ENCODE results near the gene NR1D2.

NR1D2 gene

DNA sequence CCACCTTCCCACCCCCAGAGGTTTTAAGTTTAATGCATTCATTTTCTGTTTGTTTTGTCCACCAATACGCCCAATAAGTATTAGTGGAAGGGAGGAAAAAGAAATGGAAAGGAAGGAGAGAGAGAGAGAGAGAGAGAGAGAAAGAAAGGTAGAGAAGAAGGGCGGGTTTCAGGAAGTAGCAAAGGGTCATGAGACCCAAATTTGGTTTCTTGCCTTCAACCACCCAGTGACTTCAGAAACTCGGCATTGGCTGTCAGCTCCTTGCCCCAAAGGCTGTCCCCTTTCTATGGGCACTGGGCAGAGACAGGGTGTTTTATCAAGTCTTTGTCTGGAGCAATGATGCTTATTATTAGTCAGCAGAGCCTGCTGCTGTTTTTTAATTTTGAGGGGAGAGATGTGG lies 13.5 kb upstream of the NR1D2 start:
- DNase-seq (ENCODE audit: low read depth in 2 of 2) = no peak

DNA sequence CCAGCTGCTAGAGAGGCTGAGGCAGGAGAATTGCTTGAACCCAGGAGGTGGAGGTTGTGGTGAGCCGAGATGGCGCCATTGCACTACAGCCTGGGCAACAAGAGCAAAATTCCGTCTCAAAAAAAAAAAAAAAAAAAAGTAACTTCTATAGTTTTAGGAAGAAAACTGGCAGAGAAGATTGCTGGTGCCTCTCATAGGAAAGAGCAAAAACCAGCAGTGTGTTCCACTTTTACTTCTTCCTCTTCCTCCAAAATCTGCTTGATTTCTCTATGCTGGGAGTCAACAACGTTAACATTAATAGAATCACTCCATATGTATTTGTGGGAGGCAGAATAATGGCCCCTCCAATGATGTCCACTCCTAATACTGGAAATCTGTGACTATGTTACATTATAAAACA lies 12.5 kb upstream of the NR1D2 start:
- no peak for DNase-seq (ENCODE audit: low read depth in 2 of 2)

DNA sequence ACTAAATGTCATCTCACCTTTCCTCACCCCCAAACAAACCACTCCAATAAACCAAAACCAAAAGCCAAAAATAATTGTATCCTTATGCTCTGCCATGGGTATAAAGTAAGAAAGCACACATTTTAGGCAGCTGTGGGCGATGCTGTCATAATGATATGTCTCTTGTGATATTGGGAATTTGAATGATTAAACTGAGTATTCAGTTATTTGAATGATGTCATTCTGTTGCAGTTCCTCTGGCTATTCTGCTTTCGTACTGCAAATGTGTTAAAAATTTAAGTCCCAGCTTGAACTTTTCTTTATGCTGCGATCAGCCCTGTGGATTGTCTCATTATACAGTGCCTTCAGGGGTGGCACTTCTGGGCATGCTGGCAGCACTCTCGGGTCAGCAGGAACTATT lies 10.8 kb upstream of the NR1D2 start:
- DNase-seq (ENCODE audit: low read depth in 2 of 2) = no peak

DNA sequence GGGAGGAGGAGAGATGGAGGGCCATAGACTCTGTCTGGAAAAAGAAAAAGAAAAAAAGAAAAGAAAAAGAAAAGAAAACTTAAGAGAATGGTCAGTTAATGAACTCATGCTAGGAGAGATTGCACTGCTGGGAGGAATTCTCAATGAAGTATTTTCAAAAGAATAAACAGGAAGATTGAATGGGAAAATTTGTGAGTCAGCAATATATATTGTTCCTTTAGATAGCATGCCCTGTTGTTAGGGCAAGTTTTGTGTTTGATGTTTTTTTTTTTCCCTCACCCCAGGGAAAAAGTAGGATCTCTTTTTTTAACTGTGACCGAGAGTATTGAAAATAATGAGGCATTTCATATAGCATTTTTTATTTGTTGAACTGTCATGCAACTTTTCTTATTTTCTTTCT lies 7.8 kb upstream of the NR1D2 start:
- DNase-seq (ENCODE audit: low read depth in 2 of 2) = no peak

DNA sequence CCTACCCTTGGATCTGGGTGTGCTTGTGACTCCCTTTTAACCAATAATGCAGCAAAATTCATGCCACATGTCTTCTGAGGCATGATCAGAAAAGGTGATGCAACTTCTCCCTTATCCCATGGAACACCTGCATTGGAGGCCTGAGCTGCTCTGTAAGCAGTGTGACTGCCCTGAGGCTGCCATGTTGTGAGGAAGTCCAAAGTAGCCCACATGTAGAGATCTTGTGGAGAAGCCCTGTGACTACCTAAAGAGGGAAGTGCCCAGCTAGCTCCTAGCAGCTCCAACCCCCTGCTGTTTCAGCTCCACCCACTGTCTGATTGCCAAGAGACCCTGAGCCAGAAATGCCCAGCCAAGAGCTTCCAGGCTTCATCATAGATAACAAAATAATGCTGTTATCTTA lies 6.4 kb upstream of the NR1D2 start:
- no peak for DNase-seq (ENCODE audit: low read depth in 2 of 2)

DNA sequence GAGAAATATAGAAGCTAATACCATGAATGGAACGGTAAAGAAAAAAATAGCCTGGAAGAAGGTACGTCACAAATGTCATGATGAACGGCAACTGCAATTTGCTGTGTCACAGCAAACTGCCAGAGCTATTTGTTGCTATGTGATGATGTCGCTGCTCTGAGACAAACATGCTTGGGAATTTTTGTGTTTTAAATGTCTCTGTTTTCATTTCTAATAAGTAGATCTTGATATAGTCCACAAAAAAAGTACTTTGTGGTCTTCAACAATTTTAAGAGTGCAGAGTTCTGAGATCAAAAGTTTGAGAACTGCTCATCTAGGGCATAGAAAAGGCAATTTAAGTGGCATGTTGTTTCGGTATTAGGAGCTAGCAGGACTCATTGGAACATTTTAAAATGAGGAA lies 4.3 kb upstream of the NR1D2 start:
- DNase-seq (ENCODE audit: low read depth in 2 of 2) = no peak

DNA sequence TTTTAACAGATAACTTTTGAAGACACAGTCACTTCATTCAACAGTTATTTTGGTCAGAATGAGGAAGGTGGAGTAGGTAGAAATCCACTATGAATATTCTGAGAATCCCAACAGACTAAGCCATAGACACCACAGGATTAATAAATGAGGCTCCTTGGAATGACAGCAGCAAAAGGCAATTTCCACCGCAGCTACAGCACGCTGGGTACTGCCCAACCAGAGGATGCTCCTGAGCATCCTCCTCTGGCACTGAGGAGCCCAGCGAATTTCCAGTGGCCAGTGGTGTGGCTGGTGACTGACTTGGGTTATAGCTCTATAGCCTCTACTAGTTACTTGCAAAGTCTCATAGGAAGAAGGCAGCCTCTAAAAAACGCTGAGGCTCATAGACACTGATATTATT lies 3.6 kb upstream of the NR1D2 start:
- DNase-seq (ENCODE audit: low read depth in 2 of 2) = no peak

DNA sequence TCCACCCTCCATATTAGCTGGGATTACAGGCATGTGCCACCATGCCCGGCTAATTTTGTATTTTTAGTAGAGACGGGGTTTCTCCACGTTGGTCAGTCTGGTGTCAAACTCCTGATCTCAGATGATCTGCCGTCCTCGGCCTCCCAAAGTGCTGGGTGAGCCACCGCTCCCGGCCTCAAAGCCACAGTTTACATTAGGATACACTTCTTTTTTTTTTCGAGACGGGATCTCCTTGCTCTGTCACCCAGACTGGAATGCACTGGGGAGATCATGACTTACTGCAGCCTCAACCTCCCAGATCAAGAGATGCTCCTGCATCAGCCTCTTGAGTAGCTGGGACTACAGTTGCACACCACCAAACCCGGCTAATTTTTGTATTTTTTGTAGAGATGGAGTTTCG lies 2.5 kb upstream of the NR1D2 start:
- DNase-seq (ENCODE audit: low read depth in 2 of 2) = no peak

DNA sequence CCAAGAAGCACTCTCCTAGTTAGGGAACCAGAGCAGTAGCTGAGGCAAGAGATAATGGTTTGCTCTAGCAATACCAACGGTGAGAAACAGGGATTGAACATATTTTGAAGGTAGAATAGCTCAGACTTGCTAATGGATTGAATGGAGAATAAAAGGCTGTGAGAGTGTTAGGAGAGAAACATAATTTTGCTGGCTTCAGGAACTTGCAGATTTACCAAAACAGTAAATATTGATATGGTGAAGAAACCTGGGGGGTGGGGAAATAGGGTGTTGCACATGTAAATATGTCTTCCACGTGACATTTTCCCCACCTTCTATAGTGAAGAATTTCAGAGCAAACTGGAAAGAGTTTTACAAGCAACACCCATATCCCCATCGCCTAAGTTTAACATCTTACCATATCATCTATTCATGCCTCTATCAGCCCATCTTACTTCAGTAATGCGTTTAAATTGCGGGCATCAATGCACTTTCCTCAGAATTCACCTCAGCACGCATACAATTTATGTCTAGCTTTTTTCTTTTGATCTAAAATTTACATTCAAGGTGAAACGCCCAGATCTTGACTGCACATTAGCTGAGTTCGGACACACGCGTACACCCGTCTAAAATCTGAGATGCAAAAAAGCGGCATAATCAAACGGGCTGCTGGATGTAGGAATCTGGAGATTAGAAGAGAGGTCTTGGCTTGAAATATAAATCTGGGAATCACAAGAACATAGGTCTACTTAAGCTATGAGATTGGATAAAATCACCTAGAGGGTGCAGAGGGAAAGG lies 891 bp upstream of the NR1D2 start:
- no peak for DNase-seq (ENCODE audit: low read depth in 2 of 2)

DNA sequence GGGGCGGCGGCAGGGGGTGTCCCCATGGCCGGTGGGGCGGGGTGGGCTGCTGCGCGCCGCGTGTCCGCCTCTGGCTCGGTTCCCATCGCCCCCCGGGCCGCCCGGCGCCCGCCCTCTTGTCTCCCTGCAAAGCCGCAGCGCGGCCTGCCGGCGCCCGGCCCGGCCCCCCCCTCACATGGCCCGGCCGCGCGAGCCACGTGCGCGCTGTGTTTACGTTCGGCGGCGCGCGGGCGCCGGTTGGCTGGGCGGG lies 502 bp downstream of the NR1D2 start:
- no peak for DNase-seq (ENCODE audit: low read depth in 2 of 2)

DNA sequence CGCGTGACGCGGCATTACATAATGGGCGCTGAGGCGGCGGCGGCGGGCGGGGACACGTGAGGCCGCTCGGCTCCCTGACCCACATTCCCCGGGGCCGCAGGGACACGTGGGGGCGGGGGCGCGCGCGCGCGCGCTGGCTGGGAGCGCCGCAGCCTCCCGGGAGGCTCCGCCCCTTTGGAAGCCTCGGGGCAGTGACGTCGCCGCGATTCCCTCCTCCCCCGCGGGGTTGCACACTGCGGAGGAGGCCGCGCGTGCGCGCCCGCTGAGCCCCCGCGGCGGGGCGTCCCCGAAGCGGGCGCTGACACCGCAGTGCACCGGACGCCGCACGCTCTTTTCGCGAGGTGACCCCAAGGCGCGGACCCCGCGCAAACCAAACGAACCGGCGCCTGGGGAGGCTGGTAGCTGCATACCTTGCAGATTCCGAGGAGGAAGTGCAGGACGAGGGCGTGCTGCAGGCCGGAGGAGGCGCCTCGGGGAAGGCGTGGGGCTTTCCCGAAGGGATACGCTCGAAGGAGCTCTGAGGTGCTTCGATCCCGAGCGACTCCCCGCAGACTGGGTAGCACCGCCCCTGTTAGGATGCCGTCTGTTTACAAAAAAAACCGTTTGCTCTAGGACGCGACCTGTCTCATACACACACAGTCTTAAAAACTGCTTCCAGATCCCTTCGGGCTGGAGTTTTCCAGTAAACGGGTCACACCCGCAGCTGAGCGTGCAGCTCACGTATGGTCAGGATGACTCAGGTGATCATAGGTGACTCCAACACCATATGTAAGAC lies 1.0 kb downstream of the NR1D2 start:
- peak; percentile 93 to 95 for DNase-seq (ENCODE audit: low read depth in 2 of 2)

DNA sequence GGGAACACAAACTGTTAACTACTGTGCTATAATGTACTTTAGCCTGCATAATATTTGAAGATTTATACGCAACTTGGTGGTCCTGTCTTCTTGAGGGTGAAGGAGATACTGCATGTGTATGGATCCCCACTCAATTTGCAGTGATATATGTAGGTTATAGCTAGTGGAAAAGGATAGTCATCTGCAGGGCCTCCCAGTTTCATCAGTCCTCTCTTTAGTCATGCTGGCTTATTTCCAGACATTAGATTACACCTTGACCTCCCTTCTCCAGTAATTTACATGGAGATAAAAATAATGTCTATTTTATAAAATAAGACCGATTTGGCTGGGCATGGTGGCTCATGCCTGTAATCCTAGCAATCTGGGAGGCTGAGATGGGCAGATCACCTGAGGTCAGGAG lies 3.7 kb downstream of the NR1D2 start:
- no peak for DNase-seq (ENCODE audit: low read depth in 2 of 2)

DNA sequence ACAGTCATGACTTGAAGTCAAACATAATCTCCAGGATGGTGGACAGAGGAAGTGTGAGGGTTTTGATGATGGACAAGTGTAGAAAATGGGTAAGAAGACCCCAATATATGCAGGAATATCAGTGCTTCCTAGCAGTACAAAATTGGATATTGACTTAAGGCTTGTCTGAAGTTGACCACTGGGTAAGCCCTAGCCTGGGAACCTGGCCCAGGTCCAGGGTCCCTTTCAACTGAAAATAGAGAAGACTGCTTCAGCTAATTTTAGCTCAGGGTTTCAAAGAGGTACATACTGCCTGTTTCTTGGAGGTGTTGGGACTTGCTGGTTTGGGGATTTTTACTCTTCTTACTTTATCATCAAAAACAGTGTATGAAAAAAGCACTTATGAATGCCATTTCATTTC lies 4.7 kb downstream of the NR1D2 start:
- no peak for DNase-seq (ENCODE audit: low read depth in 2 of 2)

DNA sequence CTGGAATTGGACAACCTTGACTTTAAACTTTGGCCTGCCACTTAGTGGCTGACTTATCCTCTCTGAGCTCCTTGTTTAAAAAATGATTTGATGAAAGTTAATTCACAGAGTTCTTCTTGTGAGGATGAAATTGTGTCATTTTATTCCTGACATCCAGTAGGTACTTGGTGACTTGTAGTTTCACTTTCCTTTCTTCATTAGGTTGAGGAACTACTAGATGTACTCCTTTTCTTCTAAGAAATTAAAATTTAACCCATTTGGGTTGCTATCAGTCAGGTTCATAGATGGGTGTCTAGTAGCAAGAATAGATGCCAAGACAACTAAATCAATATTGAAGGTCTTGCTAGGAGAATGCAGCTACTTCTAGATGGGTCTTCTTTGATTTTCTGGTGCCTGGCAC lies 5.2 kb downstream of the NR1D2 start:
- DNase-seq (ENCODE audit: low read depth in 2 of 2) = no peak

DNA sequence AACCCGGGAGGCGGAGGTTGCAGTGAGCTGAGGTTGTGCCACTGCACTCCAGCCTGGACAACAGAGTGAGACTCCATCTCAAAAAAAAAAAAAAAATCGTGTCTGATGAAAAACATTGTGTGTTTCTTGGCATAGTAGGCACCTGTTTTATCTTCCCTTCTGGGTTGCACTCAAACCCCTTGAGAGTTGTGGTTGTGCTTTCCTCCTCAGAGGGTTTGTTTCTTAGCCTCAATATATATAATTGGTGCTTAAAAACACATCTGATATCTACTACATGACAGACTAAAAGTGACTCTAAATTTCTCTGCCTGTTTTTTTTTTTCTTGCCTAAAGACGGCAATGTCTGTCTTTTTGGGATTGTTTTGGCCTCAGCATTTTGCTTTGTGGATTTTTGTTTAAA lies 7.6 kb downstream of the NR1D2 start:
- DNase-seq (ENCODE audit: low read depth in 2 of 2) = no peak

DNA sequence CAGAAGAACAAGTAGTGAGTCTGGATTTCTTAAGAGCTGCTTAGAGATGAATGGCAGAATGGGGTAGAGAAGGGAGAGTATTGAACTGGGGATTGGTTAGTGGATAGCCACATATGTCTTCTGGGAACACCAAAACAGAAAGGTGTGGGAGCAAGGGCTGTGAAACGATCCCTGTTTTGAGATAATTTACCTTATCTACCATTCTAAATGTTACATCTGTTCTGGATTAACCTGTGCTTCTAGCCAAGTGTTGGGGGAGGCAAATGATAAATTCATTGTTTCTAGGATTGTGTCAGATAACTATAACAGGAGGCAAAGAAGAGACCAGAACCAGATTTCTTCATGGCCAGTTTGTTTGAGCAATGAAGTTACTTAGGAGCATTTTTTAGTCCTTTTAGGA lies 8.4 kb downstream of the NR1D2 start:
- no peak for DNase-seq (ENCODE audit: low read depth in 2 of 2)

DNA sequence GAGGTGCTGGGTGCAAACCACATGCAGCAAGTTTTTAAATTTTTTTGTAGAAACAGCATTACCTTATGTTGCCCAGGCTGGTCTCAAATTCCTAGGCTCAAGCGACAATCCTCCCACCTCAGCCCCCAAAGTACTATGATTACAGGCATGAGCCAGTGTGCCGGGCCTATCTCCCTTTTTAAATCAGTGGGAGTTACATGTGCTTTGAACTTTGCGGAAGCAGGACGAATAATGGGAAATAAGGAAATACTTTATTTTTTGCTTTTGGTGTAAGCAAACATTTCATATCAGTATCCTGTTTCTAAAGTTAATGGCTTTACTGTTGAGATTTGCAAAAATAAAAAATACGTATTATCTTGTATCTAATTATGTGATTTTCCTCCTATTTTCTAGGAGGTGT lies 9.1 kb downstream of the NR1D2 start:
- no peak for DNase-seq (ENCODE audit: low read depth in 2 of 2)

DNA sequence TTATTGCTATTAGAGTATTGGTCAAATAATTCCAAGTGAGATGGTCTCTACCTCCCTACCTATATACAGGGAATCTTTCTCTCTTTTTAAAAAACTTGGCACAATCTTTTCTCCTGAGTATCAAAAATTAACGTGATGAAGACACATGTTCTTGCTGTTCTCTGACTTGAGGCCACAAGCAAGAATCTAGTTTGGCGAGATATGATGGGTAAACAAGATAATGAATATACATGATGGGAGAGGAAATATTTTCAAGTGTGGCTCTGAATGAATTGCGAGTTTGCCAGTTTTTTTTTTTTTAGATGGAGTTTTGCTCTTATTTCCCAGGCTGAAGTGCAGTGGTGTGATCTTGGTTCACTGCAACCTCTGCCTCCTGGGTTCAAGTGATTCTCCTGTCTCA lies 11.6 kb downstream of the NR1D2 start:
- DNase-seq (ENCODE audit: low read depth in 2 of 2) = no peak

DNA sequence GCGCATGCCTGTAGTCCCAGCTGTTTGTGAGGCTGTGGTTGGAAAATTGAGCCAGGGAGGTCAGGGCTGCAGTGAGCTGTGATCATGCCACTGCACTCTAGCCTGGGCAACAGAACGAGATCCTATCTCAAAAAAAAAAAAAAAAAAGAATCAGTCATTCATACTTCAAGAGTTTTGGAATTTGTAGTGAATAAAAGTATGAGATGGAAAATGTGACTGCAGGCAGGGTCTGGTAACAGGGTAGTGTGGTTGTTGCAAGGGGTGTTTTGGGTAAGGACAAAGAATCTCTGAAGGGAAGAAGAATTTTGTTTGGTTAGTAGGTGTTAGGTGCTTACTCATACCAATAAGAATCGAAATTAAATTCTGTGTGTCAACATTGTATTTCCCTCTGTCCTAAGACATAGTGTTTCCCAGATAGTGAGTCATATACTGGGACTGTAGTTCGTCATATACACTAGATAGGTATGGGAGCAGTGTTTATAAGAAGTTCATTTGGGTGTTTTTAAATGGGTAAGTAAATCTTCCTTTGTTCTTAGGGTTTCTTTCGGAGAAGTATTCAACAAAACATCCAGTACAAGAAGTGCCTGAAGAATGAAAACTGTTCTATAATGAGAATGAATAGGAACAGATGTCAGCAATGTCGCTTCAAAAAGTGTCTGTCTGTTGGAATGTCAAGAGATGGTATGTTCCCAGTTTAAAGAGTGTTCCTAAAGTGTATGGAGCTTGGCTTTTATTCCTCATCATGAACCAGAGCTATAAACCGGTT lies 14.2 kb downstream of the NR1D2 start:
- no peak for DNase-seq (ENCODE audit: low read depth in 2 of 2)

DNA sequence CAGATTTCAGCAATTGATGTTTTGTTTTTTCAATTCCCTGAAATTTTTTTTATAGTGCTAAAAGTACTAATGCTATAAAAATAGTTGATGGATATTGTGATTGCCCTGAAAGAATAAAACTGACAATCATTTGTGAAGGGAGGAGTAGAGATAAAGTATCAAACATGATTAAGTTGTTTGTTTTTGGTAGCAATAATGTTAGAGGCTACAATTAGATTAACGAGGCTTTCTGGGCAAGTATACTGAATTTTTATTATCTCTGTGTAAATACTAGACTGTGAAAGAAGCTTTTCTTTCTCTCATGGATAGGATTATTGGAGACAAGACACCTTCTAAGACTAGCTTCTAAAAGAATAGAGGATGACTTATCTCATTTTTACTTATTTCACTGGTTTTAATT lies 15.6 kb downstream of the NR1D2 start:
- DNase-seq (ENCODE audit: low read depth in 2 of 2) = no peak

DNA sequence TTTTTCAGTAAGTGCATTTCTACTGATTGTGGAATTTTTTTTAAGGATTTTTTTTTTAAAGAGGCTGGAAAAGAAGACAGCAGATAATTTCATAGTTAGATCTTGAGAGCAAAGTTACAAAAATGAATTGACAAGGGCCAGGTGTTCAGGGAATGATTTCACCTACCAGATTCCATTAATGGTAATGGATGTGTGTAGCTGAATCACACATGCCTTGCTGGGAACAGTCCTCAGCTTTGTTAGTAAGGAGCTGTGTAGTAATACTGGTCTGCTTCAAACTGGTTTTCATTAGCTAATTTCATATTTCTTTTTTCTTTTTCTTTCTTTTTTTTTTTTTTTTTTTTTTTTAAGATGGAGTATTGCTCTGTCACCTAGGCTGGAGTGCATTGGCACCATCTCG lies 16.0 kb downstream of the NR1D2 start:
- no peak for DNase-seq (ENCODE audit: low read depth in 2 of 2)

DNA sequence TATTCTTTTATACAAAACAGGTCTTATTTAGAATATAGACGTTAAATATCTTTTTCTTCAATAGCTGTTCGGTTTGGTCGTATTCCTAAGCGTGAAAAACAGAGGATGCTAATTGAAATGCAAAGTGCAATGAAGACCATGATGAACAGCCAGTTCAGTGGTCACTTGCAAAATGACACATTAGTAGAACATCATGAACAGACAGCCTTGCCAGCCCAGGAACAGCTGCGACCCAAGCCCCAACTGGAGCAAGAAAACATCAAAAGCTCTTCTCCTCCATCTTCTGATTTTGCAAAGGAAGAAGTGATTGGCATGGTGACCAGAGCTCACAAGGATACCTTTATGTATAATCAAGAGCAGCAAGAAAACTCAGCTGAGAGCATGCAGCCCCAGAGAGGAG lies 16.8 kb downstream of the NR1D2 start:
- no peak for DNase-seq (ENCODE audit: low read depth in 2 of 2)

DNA sequence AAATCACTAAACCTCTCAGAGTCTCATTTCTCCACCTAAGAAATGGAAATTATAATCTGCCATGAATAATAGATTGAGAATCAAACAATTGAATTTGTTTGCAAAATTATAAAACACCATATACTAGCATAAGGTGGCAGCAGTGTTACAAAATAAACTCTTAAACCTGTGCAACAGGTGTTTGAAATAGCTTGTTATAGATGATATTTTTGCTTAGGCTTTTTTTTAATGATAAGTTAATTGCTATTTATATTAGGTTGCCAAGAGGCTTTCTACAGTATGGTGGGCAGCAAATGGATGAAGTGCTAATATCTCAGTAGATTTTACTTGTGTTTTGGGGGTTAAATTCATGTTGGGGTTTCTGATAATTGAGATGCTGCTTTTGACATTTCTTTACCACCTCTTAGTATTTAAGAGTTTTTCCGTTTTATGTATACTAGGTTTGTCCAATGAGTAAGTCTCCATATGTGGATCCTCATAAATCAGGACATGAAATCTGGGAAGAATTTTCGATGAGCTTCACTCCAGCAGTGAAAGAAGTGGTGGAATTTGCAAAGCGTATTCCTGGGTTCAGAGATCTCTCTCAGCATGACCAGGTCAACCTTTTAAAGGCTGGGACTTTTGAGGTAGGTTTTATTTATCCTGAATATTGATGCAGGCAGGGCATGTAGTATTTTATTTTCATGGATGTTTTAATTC lies 19.6 kb downstream of the NR1D2 start:
- DNase-seq (ENCODE audit: low read depth in 2 of 2) = no peak
